Right cardiac atrium (tissue), 5 donors: Measurements from ENCODE around the gene FAM83C. TPM values are rescaled to one million over a fixed set of nuclear protein-coding genes. Genes with fewer than 3 reads are reported as not detected.

Experiments
- ATAC-seq, 2 donors: fragments of 200-7000 bp; cut with Tn5 transposase; one replicate each; pipeline versions ENCODE4 v1.8.0 to v1.9.1; 2020; ENCODE audit warnings: moderate library complexity in 2 of 2, mild to moderate bottlenecking in 1 of 2
- DNase-seq, 3 donors: peaks; one replicate each; pipeline ENCODE4 v3.0.0-alpha.2; 2020
- H3K27ac ChIP-seq: one replicate; pipeline ENCODE4 v1.5.1; 2013; ENCODE audit warnings: mild to moderate bottlenecking, low read length, control low read depth, moderate library complexity
- H3K27me3 ChIP-seq: one replicate; pipeline ENCODE4 v1.6.1; 2013; ENCODE audit not compliant: control insufficient read depth, insufficient read depth
- H3K4me1 ChIP-seq: one replicate; pipeline ENCODE4 v1.6.1; 2013; ENCODE audit warnings: low read length; ENCODE audit not compliant: control insufficient read depth, insufficient read depth
- H3K4me3 ChIP-seq: one replicate; pipeline ENCODE4 v1.5.1; 2013; ENCODE audit warnings: low read length, control low read depth
- H3K9me3 ChIP-seq: one replicate; pipeline ENCODE4 v1.6.1; 2013; ENCODE audit warnings: low read length; ENCODE audit not compliant: control insufficient read depth
- WGBS: extraction: QIAGEN DNeasy Blood & Tissue Kit; methylation state at CpG from one replicate; pipeline ENCODE4 v1.1.7; 2013; 5-methylcytosine and 5-hydroxymethylcytosine counted together
- intact Hi-C, 4 donors: fragments of 100-400 bp; cut with DNase I; formaldehyde crosslinking; loops; one replicate each; pipeline versions ENCODE4 v1.11.0 to v1.14.0; 2022 to 2023
- polyA plus RNA-seq: library from polyadenylated mRNA; stranded (reverse); fragments of 200-250 nt; gene quantifications from one replicate; pipeline ENCODE4 v1.2.3, GENCODE V29; 2013
- total RNA-seq, 4 donors: library from RNA; stranded (reverse); fragmentation: NEBNext Ultra II Directional; extraction: Animal tissue kit (Norgen Biotek cat#: 25700); gene quantifications; one replicate each; pipeline ENCODE4 v1.2.1, GENCODE V29; 2021
- donor health status: healthy with polysubstance abuse.
- donor health status: DM: no; HTN: yes; CAD: no.
- donor health status: DM: no; HTN: no; CAD: no.
- donor health status: DM: no; HTN: yes; CAD: no; lungs with severe emphysema.
- donor health status: DM: yes; HTN: yes; CAD: no.

Gene FAM83C
- total and polyA plus RNA-seq, 5 donors: not detected

- no peak for ATAC-seq
Observed at GRCh38 chr20:35295674-35296073, 3.4 kb upstream of the FAM83C start.

GRCh38 chr20:35295058-35295457 lies 2.8 kb upstream of the FAM83C start:
- no peak for DNase-seq
- H3K9me3 ChIP-seq: no peaks in the 10 kb centered on the region
- H3K27ac ChIP-seq: no peak overlapping the region
- ATAC-seq: no peak
- no peaks in the 10 kb centered on the region for H3K4me1 ChIP-seq
- H3K27me3 ChIP-seq: no peaks in the 10 kb centered on the region
- intact Hi-C loops: no loop called here
- no peak overlapping the region for H3K4me3 ChIP-seq
- 79% methylated on average over 8 of the region's 8 CpGs for WGBS

More at GRCh38 chr20:35295674-35296073, 3.4 kb upstream of the FAM83C start:
- H3K4me1 ChIP-seq: no peaks in the 10 kb centered on the region
- intact Hi-C loops: no loop called here
- no peaks in the 10 kb centered on the region for H3K9me3 ChIP-seq
- no peak for DNase-seq
- H3K27ac ChIP-seq: no peak overlapping the region
- 73% methylated on average over 8 of the region's 8 CpGs for WGBS
- H3K4me3 ChIP-seq: no peak overlapping the region
- no peaks in the 10 kb centered on the region for H3K27me3 ChIP-seq

GRCh38 chr20:35294293-35294685 lies 2.1 kb upstream of the FAM83C start:
- H3K27me3 ChIP-seq: no peaks in the 10 kb centered on the region
- H3K27ac ChIP-seq: no peak overlapping the region
- H3K4me1 ChIP-seq: no peaks in the 10 kb centered on the region
- no peak for DNase-seq
- intact Hi-C loops: no loop called here
- H3K4me3 ChIP-seq: no peak overlapping the region
- no peaks in the 10 kb centered on the region for H3K9me3 ChIP-seq
- no peak for ATAC-seq
- WGBS: 39% methylated on average over 5 of the region's 5 CpGs

- intact Hi-C loops: no loop called here
- 88% methylated on average over 19 of the region's 19 CpGs for WGBS
- Histone ChIP-seq H3K27ac (no peak overlapping the region), H3K4me1 (no peaks in the 10 kb centered on the region), H3K4me3 (no peak overlapping the region), H3K27me3 (no peaks in the 10 kb centered on the region), H3K9me3 (no peaks in the 10 kb centered on the region)
- DNase-seq (no peak), ATAC-seq (no peak)
Observed at GRCh38 chr20:35293303-35294292, 1.4 kb upstream of the FAM83C start.

GRCh38 chr20:35292504-35293285 lies 470 bp upstream of the FAM83C start:
- no peaks in the 10 kb centered on the region for H3K9me3 ChIP-seq
- no peaks in the 10 kb centered on the region for H3K4me1 ChIP-seq
- DNase-seq (no peak), ATAC-seq (no peak)
- intact Hi-C loops: no loop called here
- no peak overlapping the region for H3K4me3 ChIP-seq
- no peaks in the 10 kb centered on the region for H3K27me3 ChIP-seq
- 55% methylated on average over 23 of the region's 23 CpGs for WGBS
- no peak overlapping the region for H3K27ac ChIP-seq

GRCh38 chr20:35290887-35291417 lies 1.3 kb downstream of the FAM83C start:
- H3K27ac ChIP-seq: no peak overlapping the region
- no peaks in the 10 kb centered on the region for H3K27me3 ChIP-seq
- no peak overlapping the region for H3K4me3 ChIP-seq
- intact Hi-C loops: no loop called here
- H3K4me1 ChIP-seq: no peaks in the 10 kb centered on the region
- WGBS: 77% methylated on average over 7 of the region's 7 CpGs
- ATAC-seq: no peak
- no peak for DNase-seq
- H3K9me3 ChIP-seq: no peaks in the 10 kb centered on the region

GRCh38 chr20:35290186-35290886 lies 1.9 kb downstream of the FAM83C start:
- 61% methylated on average over 7 of the region's 7 CpGs for WGBS
- no peak for DNase-seq

GRCh38 chr20:35288325-35289060 lies 3.7 kb downstream of the FAM83C start:
- Histone ChIP-seq H3K27ac (no peak overlapping the region), H3K27me3 (no peaks in the 10 kb centered on the region), H3K4me1 (peaks cover under 1% of the 10 kb centered on the region), H3K4me3 (no peak overlapping the region), H3K9me3 (no peaks in the 10 kb centered on the region)
- intact Hi-C loops: no loop called here
- ATAC-seq (no peak), DNase-seq (no peak)
- WGBS: 79% methylated on average over 19 of the region's 19 CpGs

More at GRCh38 chr20:35290186-35290886, 1.9 kb downstream of the FAM83C start:
- Histone ChIP-seq H3K4me1 (no peaks in the 10 kb centered on the region), H3K9me3 (no peaks in the 10 kb centered on the region), H3K27me3 (no peaks in the 10 kb centered on the region), H3K4me3 (no peak overlapping the region), H3K27ac (no peak overlapping the region)
- ATAC-seq: no peak
- intact Hi-C loops: no loop called here

GRCh38 chr20:35287509-35288324 lies 4.5 kb downstream of the FAM83C start:
- DNase-seq: no peak
- 87% methylated on average over 28 of the region's 28 CpGs for WGBS

More at GRCh38 chr20:35287509-35288324, 4.5 kb downstream of the FAM83C start:
- intact Hi-C loops: no loop called here
- Histone ChIP-seq H3K4me3 (no peak overlapping the region), H3K27me3 (no peaks in the 10 kb centered on the region), H3K4me1 (peaks cover 2% of the 10 kb centered on the region), H3K27ac (no peak overlapping the region), H3K9me3 (no peaks in the 10 kb centered on the region)
- ATAC-seq: no peak
